Measurements from ENCODE around the gene ARL15. TPM values are rescaled to one million over a fixed set of nuclear protein-coding genes. Genes with fewer than 3 reads are reported as not detected.

ARL15 gene
- total and polyA plus RNA-seq, 2 of the 8 experiments (the other 6 are each of a cell fraction or from before 2014, with no cell fraction given), result 9.9 to 21.2 TPM

GRCh38 chr5:53971551-53971950, 338.8 kb downstream of the ARL15 start:
- Histone ChIP-seq H3K4me2 (ENCODE audit: insufficient read depth in 1 of 2, low read depth in 2 of 2, low read length in 2 of 2) (no peak overlapping the region), H3K27ac (ENCODE audit: low read depth, low read length) (no peak overlapping the region), H3K27me3 (replicated peaks in 1 of 4; ENCODE audit: control insufficient read depth in 3 of 4, extremely low read depth in 1 of 4, insufficient read depth in 3 of 4, low read length in 3 of 4) (no peaks in the 10 kb centered on the region), H2AFZ (ENCODE audit: low read length) (no peak overlapping the region), H3K4ac (replicated peaks; ENCODE audit: insufficient read length, low read depth, low read length) (no peak overlapping the region), H4K5ac (ENCODE audit: insufficient read length, low read depth, low read length) (no peak overlapping the region), H3K14ac (ENCODE audit: insufficient read length) (no peak overlapping the region), H3K18ac (ENCODE audit: extremely low read depth, low read length) (no peak overlapping the region), H3K36me3 (ENCODE audit: control insufficient read depth in 2 of 4, insufficient read depth in 4 of 4, low read length in 3 of 4) (no peaks in the 10 kb centered on the region), H2BK5ac (ENCODE audit: low read depth, low read length) (no peak overlapping the region), H2BK12ac (ENCODE audit: low read depth, low read length) (no peak overlapping the region), H4K20me1 (replicated peaks in 1 of 2; ENCODE audit: control insufficient read depth in 1 of 2, insufficient read depth in 2 of 2, low read length in 2 of 2) (no peaks in the 10 kb centered on the region), H2BK20ac (ENCODE audit: low read length) (no peak overlapping the region), H2AK5ac (ENCODE audit: low read depth, low read length) (no peak overlapping the region), H3K79me1 (ENCODE audit: low read depth, low read length) (no peaks in the 10 kb centered on the region), H3K23ac (ENCODE audit: insufficient read length) (no peak overlapping the region), H3K79me2 (ENCODE audit: control insufficient read depth in 1 of 2, insufficient read depth in 2 of 2, low read length in 2 of 2) (no peaks in the 10 kb centered on the region), H3K9ac (replicated peaks in 1 of 4; ENCODE audit: extremely low read depth in 1 of 4, low read depth in 3 of 4, low read length in 3 of 4) (no peak overlapping the region), H2BK15ac (ENCODE audit: low read length) (no peak overlapping the region), H2BK120ac (replicated peaks; ENCODE audit: low read depth, low read length) (no peak overlapping the region), H3K23me2 (ENCODE audit: low read depth, low read length) (no peaks in the 10 kb centered on the region), H3K9me3 (ENCODE audit: insufficient read depth in 2 of 2, low read depth in 1 of 2, low read length in 1 of 2) (no peaks in the 10 kb centered on the region), H4K91ac (replicated peaks; ENCODE audit: insufficient read length, low read length) (no peak overlapping the region), H4K8ac (ENCODE audit: extremely low read depth, insufficient read depth, low read length) (no peak overlapping the region), H3K4me1 (replicated peaks in 1 of 4; ENCODE audit: control insufficient read depth in 3 of 4, insufficient read depth in 4 of 4, low read length in 3 of 4) (no peaks in the 10 kb centered on the region), H3K4me3 (ENCODE audit: extremely low read depth in 1 of 4, insufficient read depth in 2 of 4, low read depth in 3 of 4, low read length in 4 of 4) (no peak overlapping the region), H3K56ac (replicated peaks; ENCODE audit: insufficient read length, low read depth, low read length) (no peak overlapping the region)
- POLR2A ChIA-PET (ENCODE audit: partially characterized antibody), result no interaction called here
- CTCF ChIA-PET (ENCODE audit: partially characterized antibody), result interaction anchor here (1.1 kb wide), 1 partner anchor 258 kb away, joined by 3 read pairs; no protein-coding TSS in a partner anchor
- no peak for DNase-seq (ENCODE audit: low read depth in 1 of 2, low spot score in 2 of 2)
- no peak for FAIRE-seq
- TF ChIP-seq TEAD4 (IDR thresholded peaks at IDR 0.05; ENCODE audit: low read depth, low read length), result no peak
- no peak for TF ChIP-seq SP4 (IDR thresholded peaks at IDR 0.05; ENCODE audit: low read length)
- TF ChIP-seq CEBPB (IDR thresholded peaks at IDR 0.05; ENCODE audit: low read depth, low read length), result no peak
- TF ChIP-seq RBBP5 (IDR thresholded peaks at IDR 0.05; ENCODE audit: borderline replicate concordance, low read depth, low read length), result no peak

All from H1 (cell line).